ENCODE data around the gene VPS4A.

The VPS4A gene

DNA sequence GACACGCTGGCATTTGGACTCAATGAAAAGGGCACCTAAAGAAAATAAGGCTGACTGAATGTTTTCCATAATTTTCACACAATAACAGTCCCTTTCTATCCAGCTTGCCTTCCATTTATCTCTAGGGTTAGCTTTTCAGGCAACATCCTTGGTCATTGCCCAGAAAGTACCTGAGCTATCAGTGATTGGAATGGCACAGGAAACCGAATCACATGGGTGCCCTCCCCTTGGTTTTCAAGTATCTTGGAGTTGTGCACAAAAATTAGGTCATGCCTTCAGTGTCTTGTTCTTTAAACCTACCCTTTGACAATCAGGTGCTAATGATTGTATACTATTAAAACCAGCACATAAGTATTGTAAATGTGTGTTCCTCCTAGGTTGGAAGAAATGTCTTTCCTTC is 3.3 kb upstream of the VPS4A start:
- DNase-seq = no peak

DNA sequence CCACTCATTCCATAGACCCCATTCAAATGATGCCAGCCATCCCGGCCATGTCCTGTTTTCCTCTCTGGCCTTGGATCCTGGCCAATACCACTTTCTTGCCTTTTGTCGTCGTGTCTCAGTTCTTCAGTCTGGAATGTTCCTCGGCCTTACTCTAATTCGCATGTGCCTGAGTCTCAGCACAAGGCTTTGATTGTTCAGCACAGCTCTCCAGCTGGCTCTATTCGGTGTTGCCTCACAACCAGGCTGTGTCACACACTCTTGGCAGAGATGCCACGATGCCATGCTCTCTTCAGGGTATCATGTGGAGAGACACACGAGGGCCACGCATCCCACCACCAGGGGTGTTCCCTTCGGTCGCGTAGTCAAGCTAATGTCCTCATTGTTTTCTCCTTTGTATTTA is 1.8 kb upstream of the VPS4A start:
- no peak for DNase-seq

DNA sequence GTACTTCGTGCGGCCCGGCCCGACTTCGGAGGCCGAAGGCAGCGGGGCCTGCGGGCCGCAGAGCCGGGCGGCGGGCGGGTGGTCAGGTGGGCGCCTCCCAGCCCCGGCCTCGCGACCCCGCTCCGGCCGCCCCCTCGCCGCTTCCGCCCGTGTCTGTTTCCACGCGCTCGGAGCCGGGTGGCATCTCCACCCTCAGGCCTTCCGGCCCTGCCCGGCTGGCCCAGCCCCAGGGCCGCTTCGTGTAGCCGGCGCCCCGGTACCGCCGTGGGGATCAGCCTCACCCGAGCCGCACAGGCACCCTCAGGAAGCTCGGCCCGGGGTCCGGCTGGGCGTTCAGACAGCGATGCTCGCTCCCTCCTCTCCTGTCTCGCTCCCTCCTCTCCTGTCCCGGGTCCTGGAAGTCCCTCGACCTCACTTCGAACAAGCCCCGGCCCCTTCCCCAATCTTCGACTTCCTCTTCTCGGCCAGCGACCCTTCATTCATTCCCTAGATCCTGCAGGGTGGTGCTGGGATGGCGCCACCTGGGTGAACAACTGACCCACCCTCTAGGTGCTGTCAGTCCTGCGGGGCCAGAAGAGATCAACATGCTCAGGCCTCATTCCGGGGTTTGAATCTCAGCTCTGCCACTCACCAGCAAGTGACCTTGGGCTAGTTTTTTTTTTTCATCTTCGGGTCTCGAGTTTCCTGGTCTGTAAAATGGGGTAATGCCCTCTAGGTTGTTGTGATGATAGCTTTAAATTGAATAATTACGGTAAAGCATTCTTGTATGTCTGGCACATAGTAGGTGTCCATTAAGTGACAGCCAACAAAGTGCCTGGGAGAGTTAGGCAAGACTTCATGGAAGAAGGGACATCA is 610 bp downstream of the VPS4A start:
- no peak for DNase-seq

DNA sequence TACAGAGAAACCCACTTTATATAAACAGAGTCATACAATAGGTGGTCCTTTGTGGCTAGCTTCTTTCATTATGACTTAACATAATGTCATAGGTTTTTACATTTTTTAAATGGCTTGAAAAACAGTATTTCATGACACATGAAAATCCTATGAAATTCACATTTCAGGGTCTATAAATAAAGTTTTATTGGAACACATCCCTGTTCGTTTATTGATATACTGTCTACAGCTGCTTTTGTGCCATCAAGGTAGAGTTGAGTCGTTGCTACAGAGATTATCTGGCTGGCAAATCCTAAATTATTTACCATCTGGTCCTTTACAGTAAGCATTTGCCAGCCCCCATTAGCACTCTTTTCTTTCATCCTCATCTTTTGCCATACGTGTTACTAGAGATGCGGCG is 2.3 kb downstream of the VPS4A start:
- no peak for DNase-seq

DNA sequence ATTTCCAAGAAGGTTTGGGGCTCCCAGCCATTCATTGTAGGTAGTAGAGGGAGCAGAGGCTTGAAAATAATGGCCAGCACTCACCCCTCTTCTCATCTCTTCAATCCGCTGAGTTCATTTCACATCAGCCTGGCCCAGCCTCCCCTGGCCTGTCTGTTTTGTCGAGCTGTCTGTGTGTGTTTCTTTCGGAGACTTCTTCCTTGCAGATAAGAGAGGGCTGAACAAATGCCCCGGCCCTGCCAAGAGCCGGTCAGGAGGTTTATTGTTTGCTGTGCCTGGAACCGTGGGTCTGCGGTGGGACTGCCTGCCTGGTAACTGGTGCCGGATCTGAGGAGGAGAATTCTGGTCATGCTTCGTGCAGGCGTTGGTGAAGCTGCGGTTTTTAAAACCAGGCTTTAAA is 3.4 kb downstream of the VPS4A start:
- no peak for DNase-seq

DNA sequence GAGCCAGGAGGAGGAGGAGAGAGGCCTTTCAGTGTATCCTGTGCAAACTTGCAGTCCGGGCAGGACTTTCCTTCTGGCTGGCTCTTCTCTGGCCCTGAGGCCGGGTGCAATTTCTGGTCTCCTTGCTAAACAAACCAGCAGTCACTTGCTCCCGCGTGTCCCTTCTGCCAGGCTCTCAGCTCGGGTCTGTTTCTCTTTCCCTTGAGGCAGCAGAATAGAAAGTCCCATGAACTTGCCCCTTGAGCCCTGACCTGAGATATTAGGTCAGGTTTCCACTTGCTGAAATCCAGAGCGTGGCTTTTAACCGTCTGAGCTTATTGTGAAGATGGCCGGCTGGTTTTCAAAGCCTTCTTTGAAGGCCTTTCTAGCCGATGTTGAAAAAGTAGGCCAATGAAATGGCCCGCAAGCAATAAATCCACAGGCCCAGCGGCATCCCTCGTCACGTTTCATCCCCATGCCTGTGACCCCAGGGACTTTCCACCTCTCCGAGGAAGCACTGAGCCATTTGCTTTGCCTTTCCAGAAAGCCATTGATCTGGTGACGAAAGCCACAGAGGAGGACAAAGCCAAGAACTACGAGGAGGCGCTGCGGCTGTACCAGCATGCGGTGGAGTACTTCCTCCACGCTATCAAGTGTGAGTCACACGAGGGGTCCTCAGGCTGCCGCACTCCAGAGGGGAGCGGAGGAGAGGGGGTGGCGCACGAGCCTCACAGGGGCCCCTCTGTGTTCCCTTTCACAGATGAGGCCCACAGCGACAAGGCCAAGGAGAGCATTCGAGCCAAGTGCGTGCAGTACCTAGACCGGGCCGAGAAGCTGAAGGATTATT is 4.5 kb downstream of the VPS4A start:
- no peak for DNase-seq

DNA sequence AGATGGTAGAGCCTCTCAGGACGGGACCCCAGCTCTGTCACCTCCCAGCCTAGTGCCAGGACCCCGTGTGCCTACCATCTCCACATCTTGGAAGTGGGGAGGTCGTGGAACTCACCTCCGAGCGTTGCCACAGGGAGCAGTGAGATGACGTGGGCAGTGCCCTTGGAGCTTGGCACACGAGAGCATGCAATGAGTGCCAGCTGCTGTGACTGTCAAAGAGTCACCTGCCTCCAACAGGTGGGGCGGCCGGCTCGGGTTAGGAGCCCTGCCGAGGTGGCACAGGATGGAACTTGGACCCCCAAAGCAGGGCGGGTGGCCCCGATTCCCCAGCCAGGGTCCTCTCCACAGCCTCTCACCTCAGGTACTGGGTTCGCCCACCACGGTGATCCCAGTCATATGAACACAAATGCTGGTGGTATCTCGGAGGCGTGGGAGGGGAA is 5.5 kb downstream of the VPS4A start:
- no peak for DNase-seq

DNA sequence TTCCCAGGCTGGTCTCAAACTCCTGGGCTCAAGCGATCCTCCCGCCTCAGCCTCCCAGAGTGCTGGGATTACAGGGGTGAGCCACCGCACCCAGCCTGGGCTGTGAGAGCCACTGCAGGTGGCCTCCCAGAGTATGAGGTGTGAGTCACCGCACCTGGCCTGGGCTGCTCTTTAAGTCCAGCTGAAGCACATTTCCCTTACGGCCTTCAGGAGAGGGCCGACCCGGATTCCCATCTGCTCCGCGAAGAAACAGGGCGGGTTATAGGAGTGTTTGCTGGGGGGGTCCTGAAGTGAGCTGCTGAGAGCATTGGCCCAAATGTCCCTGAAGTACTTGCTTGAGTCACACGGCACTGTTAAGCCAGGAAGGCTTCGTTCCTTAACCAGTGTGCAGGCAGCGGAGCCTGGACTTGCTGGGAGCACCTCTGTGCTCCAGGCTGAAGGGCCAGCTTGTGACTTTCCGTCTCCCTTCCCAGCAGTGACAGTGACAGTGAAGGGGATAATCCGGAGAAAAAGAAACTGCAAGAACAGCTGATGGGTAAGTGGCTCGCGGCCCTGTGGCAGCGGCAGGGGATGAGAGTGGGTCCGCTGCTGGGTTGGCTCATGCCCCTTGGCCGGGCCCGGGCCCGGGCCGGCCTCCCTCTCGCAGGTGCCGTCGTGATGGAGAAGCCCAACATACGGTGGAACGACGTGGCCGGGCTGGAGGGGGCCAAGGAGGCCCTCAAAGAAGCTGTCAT is 7.2 kb downstream of the VPS4A start:
- DNase-seq = no peak

DNA sequence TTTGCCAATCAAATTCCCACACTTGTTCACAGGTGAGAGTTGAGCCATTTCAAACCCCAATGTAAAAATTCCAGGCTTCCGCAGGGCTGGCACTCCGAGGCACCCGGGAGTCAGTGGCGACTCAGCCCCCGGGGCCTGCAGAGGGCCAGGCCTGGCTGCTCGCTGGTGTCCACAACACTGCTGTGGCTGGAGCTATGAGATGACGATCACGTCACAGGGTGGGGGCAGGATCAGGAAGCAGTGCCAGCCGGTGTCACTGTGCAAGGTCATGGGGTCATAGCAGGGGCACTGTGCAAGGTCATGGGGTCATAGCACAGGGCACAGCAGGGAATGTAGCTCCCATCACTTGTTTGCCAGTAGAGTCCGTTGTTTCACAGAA is 7.8 kb downstream of the VPS4A start:
- no peak for DNase-seq

DNA sequence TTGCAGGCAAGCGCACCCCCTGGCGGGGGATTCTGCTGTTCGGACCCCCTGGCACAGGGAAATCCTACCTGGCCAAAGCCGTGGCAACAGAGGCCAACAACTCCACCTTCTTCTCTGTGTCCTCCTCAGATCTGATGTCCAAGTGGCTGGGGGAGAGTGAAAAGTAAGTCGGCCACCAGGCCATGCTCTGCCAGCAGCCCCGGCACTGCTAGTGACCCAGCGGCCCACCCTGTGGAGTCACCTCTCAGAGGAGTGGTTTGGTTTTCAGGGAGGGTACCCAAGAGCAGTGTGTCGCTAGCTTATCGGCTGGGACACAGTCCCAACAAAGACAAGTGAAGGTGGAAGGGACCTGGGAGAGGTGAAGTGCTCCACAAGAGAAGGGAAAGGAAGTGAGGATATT is 8.2 kb downstream of the VPS4A start:
- no peak for DNase-seq

DNA sequence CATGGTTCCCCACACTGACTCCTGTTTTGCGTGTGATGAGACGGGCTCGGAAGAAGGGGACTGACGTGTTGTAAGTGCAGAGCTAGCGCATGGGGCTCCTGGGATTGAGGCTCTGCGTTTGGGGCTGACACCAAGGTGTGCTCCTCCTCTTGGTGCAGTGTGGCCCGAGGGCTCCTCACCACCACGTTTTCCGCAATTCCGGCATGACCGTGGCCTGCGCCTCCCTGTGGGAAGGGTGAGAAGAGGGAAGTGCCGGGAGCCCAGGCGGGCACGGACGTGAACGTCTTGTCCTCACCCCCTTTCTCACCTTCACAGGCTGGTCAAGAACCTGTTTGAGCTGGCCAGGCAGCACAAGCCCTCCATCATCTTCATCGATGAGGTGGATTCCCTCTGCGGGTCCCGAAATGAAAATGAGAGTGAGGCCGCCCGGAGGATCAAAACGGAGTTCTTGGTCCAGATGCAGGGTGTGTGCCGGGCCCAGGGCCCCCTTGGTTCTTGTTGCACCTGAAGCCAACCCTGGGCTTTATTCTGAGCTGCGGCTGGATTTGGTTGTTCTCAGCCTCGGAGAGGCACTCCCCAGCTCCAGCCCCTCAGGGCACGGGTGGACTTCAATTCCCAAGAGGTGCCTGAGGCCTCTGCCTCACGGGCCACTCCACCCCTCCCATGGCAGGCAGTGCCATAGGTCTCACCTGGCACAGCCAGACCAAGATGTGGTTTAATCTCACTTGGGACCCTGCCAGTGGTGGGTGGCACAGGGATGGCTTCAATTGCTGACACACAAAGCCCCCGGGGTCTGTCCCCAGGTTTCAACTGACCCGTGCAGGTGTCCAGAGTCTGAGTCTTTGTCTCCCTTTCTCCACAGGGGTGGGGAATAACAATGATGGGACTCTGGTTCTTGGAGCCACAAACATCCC is 8.9 kb downstream of the VPS4A start:
- no peak for DNase-seq

DNA sequence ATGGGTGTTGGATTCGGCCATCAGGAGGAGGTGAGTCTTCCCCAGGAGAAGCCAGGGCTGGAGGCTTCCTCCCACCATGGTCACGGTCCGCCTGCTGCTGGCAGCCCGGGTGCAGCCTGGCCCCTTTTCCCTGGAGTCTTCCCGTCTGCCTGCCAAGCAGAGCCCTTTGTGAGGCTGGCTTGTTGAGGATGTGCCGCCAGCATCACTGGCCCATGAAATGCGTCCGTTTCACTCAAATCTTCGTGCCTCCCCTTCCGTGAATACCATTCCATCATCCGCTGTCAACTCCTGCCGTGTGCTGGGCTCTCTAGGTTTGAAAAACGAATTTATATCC is 9.6 kb downstream of the VPS4A start:
- no peak for DNase-seq

DNA sequence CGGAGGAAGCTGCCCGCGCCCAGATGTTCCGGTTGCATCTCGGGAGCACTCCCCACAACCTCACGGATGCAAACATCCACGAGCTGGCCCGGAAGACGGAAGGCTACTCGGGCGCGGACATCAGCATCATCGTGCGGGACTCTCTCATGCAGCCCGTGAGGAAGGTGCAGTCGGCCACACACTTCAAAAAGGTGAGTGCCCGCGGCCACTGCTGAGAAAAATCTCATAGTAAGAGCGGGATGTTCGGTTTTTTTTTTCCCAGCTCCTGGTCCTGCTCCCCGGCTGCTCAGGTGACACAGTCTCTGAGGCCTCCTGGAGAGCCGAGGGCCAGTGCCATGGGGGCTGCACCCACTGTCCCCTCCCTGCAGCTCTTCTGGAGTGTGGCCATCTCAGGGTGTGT is 9.9 kb downstream of the VPS4A start:
- DNase-seq = no peak

DNA sequence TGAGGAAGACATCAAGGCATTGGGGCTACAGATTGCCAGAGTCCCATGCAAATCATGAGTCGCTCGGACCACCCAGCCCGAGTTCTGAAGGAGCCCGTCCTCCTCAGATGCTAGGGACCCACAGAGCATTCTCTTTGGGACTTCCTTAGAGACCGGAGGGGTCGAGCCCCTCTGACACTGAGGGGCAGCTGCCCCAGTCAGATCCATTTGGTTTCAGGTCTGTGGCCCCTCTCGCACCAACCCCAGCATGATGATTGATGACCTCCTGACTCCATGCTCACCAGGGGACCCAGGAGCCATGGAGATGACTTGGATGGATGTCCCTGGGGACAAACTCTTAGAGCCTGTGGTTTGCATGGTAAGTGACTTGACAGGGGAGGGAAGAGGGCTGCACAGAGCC is 11.2 kb downstream of the VPS4A start:
- no peak for DNase-seq

DNA sequence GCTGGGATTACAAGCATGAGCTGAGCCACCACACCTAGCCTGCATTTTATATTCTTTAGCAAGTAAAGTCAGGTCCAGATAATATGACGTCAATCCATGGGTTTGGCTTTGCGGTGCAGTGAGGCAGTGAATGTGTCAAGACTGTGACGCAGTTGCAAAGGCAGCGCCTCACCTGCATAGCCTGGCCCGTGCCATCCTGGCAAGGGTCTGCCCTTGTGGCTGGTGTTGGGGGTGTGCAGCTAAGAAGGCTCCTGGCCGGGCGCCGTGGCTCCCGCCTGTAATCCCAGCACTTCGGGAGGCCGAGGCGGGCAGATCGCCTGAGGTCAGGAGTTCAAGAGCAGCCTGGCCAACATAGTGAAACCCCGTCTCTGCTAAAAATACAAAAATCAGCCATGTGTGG is 12.3 kb downstream of the VPS4A start:
- DNase-seq = no peak

DNA sequence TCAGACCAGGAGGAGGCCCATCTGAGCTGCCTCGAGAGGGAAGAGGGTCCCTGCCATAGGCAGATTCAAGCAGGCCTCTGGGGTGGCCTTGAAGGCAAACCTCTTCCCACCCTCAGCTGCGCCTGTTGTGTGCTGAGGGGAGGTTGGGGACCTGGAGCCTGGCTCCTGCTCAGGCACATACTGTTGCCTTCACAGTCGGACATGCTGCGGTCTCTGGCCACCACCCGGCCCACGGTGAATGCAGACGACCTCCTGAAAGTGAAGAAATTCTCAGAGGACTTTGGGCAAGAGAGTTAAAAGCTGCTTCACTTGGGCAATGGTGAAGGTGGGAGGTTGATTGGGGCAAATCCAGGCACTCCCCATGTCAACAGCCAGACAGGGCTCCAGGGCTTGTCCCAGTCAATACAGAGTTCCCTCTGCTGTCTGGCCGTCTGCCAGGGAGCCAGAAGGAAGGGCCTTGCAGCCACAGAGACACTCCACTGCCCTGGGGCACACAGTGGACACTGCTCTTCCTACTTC is 12.9 kb downstream of the VPS4A start:
- DNase-seq = no peak

DNA sequence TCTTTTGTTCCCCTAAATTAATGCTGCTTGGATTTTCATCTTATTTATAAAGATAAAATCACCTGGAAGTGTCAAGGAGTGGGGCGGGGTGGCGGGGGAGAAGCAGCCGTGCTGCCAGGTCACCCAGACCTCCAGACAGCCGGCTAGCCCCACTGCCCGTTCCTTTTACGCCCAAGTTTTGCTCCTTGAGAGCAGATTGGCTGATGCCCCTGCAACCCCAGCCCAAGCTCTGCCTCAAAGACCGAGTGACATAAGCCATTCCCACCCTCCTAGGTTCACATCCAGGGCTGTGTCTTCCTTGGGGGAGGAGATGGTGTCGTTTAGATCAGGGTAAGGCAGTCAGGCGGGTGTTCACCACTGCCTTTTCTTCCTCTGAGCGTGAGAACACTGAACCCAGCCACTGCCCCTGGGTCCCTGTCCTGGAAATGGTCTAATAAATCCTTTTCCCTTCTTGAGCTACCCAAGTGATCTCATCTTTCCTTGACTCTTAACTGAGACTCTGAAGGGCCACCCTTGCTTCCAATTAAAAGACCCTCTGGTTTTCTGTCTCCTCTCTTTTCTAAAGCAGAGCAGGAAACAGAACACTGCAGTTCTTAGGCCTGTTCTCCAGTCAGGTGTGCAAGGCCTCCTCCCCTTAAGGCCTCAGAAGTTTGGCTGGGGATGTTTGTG is 13.6 kb downstream of the VPS4A start:
- DNase-seq = no peak

DNA sequence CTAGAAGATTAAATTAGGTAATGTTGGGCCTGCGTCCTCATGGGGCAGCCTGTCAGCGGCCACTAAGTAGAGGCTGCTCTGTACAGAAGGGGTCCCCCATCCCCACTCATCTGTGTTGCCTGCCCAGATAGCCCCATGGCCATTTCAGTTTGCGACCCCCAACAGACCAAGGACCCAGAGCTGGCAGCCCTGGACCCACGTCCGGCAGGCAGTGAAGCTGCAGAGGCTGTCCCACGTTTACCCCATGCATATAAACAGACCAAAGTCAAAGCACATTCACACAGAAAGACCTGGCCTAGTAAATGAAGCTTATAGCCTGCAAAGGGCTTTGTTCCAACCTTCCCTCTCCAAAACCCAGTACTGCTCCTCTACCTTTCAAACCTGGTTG is 14.6 kb downstream of the VPS4A start:
- no peak for DNase-seq

DNA sequence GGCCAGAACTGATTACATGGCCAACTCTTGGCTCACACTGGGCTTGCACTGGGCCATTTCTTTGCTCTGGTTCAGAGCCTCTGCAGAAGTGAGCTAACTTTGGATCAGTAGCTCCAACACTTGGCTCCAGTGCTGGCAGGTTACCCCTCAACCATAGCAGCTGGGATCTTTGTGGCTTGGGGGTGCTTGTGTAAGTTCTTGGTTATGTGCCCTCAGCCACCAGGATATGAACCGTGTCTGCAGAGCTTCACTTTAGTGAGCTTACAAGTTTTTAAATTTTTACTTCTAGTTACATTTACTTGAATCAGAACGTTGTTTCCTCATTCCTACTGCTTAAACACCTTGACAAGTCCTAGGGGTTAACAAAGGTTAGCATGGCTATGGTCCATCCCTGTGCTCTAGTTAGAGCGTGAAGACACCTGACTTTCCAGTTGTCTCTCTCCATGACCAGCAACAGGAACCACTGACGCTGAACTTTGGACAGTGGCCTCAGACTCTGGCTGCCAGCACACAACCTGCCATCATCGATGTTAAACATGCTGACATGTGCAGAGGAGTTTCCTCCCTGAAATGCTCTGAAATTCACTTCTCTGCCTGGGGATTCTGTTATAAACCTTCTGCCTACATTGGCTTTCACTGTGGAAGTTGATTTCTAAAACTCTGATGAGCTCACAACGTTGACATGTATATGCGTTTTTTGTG is 15.2 kb downstream of the VPS4A start:
- no peak for DNase-seq

DNA sequence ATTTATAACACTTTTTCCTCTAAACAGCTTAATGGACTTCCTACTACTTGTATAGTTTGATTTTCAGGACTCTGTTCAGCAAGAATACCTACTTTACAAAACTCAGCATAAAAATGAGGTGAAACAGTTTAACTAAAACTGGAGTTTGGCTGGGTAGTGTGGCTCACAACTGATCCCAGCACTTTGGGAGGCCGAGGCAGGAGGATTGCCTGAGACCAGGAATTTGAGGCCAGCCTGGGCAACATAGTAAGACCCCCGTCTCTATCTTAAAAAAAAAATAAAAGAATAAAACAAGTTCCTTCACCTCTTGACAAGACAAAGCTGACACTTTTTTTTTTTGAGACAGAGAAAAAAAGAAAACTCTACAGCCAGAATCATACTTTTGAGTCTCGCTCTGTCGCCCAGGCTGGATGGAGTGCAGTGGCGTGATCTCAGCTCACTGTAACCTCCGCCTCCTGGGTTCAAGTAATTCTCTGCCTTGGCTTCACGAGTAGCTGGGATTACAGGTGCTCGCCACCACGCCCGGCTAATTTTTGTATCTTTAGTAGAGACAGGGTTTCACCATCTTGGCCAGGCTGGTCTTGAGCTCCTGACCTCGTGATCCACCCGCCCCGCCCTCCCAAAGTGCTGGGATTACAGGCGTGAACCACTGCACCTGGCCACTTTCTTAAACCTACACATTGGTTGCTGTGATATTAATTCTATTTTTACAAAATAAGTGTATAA is 16.6 kb downstream of the VPS4A start:
- no peak for DNase-seq
